ENCODE results near the gene VCPKMT.

- TF ChIP-seq CTCF (IDR thresholded peaks at IDR 0.05) (no peak), POLR2AphosphoS5 (IDR thresholded peaks at IDR 0.05) (no peak)
Observed at GRCh38 chr14:50088731-50089130, 27.6 kb downstream of the VCPKMT start.
